SK-N-SH treated with all-trans-retinoic acid at 6 μM for 48 hours (cell line): ENCODE data around the gene USP22.

Source experiments
- ATAC-seq: fragments of 200-7000 bp; cut with Tn5 transposase; 3 replicates; pipeline ENCODE4 v1.9.1; 2020; ENCODE audit warnings: mild to moderate bottlenecking, moderate library complexity
- ARNTL ChIP-seq: fragments of 450-650 bp; formaldehyde crosslinking; IDR thresholded peaks from 2 replicates; pipeline ENCODE4 v1.5.0; 2020; ENCODE audit warnings: low read depth, mild to moderate bottlenecking, moderate library complexity, borderline replicate concordance
- BACH2 ChIP-seq: fragments of 250-450 bp; sonication (Bioruptor Pico); IDR thresholded peaks from 2 replicates; pipeline ENCODE4 v1.9.0; 2021; ENCODE audit warnings: mild to moderate bottlenecking, borderline replicate concordance
- CREB5 ChIP-seq: fragments of 250-450 bp; sonication (Bioruptor Pico); IDR thresholded peaks from 2 replicates; pipeline ENCODE4 v1.5.1; 2020; ENCODE audit warnings: low read depth, mild to moderate bottlenecking, moderate library complexity
- CSDC2 ChIP-seq: fragments of 250-450 bp; sonication (Bioruptor Pico); IDR thresholded peaks from 2 replicates; pipeline ENCODE4 v1.5.0; 2020; ENCODE audit warnings: mild to moderate bottlenecking, moderate library complexity
- CSRNP3 ChIP-seq: fragments of 250-450 bp; sonication (Bioruptor Pico); IDR thresholded peaks from 2 replicates; pipeline ENCODE4 v1.5.1; 2021; ENCODE audit warnings: mild to moderate bottlenecking, moderate library complexity
- ESRRG ChIP-seq: fragments of 250-450 bp; sonication (Bioruptor Pico); IDR thresholded peaks from 2 replicates; pipeline ENCODE4 v1.6.1; 2021; ENCODE audit warnings: mild to moderate bottlenecking
- GLIS3 ChIP-seq: fragments of 250-450 bp; sonication (Bioruptor Pico); IDR thresholded peaks from 2 replicates; pipeline ENCODE4 v1.5.0; 2020; ENCODE audit warnings: mild to moderate bottlenecking, moderate library complexity
- ISL1 ChIP-seq: fragments of 250-450 bp; sonication (Bioruptor Pico); IDR thresholded peaks from 2 replicates; pipeline ENCODE4 v2.1.2; 2022; ENCODE audit warnings: mild to moderate bottlenecking, moderate library complexity
- OSR1 ChIP-seq: fragments of 250-450 bp; sonication (Bioruptor Pico); IDR thresholded peaks from 2 replicates; pipeline ENCODE4 v1.8.0; 2022; ENCODE audit warnings: moderate library complexity, mild to moderate bottlenecking, inconsistent platforms
- PATZ1 ChIP-seq: fragments of 250-450 bp; sonication (Bioruptor Pico); IDR thresholded peaks from 2 replicates; pipeline ENCODE4 v1.8.0; 2020; ENCODE audit warnings: mild to moderate bottlenecking, moderate library complexity, borderline replicate concordance
- POU6F1 ChIP-seq: fragments of 250-450 bp; sonication (Bioruptor Pico); IDR thresholded peaks from 2 replicates; pipeline ENCODE4 v1.8.0; 2021; ENCODE audit warnings: low read depth, mild to moderate bottlenecking, moderate library complexity, borderline replicate concordance
- PPARA ChIP-seq: fragments of 250-450 bp; sonication (Bioruptor Pico); IDR thresholded peaks from 2 replicates; pipeline ENCODE4 v1.5.0; 2020; ENCODE audit warnings: mild to moderate bottlenecking, borderline replicate concordance
- RARB ChIP-seq: fragments of 250-450 bp; sonication (Bioruptor Pico); IDR thresholded peaks from 2 replicates; pipeline ENCODE4 v1.8.0; 2021; ENCODE audit warnings: mild to moderate bottlenecking, moderate library complexity
- SNAI2 ChIP-seq: fragments of 250-450 bp; sonication (Bioruptor Pico); IDR thresholded peaks from 2 replicates; pipeline ENCODE4 v1.5.0; 2020; ENCODE audit warnings: mild to moderate bottlenecking, moderate library complexity
- TCF4 ChIP-seq: fragments of 250-450 bp; sonication (Bioruptor Pico); IDR thresholded peaks from 2 replicates; pipeline ENCODE4 v1.8.0; 2021; ENCODE audit warnings: mild to moderate bottlenecking, moderate library complexity, borderline replicate concordance
- TOX ChIP-seq: fragments of 250-450 bp; sonication (Bioruptor Pico); IDR thresholded peaks from 2 replicates; pipeline ENCODE4 v1.8.0; 2021; ENCODE audit warnings: mild to moderate bottlenecking, moderate library complexity, borderline replicate concordance
- TSHZ2 ChIP-seq: fragments of 250-450 bp; sonication (Bioruptor Pico); IDR thresholded peaks from 2 replicates; pipeline ENCODE4 v1.5.0; 2020; ENCODE audit warnings: mild to moderate bottlenecking, moderate library complexity
- ZFP30 ChIP-seq: fragments of 450-650 bp; formaldehyde crosslinking; IDR thresholded peaks from 2 replicates; pipeline ENCODE4 v1.5.0; 2022; ENCODE audit warnings: mild to moderate bottlenecking, moderate library complexity
- ZNF565 ChIP-seq: fragments of 450-650 bp; formaldehyde crosslinking; conservative IDR thresholded peaks from 2 replicates; pipeline ENCODE4 v1.5.0; 2020; ENCODE audit warnings: low read depth, mild to moderate bottlenecking, moderate library complexity
- ZNF70 ChIP-seq: fragments of 450-650 bp; formaldehyde crosslinking; IDR thresholded peaks from 2 replicates; pipeline ENCODE4 v1.5.0; 2020; ENCODE audit warnings: mild to moderate bottlenecking, moderate library complexity
- ZNF8 ChIP-seq: fragments of 450-650 bp; formaldehyde crosslinking; IDR thresholded peaks from 2 replicates; pipeline ENCODE4 v1.5.0; 2020; ENCODE audit warnings: mild to moderate bottlenecking, moderate library complexity

The USP22 gene

GRCh38 chr17:21019976-21020586 lies 22.7 kb downstream of the USP22 start:
- TF ChIP-seq ARNTL: no peak
- TF ChIP-seq GLIS3 (CRISPR knock-in tag): no peak
- TF ChIP-seq SNAI2: no peak
- no peak for TF ChIP-seq TSHZ2 (CRISPR knock-in tag)
- no peak for TF ChIP-seq ESRRG (CRISPR knock-in tag)
- no peak for TF ChIP-seq CSDC2 (CRISPR knock-in tag)
- no peak for TF ChIP-seq TOX (CRISPR knock-in tag)
- TF ChIP-seq OSR1 (CRISPR knock-in tag): no peak
- TF ChIP-seq ZNF565 (CRISPR knock-in tag): no peak
- no peak for TF ChIP-seq ZNF8 (CRISPR knock-in tag)
- no peak for TF ChIP-seq CSRNP3
- ATAC-seq: peak; percentile 77

DNA sequence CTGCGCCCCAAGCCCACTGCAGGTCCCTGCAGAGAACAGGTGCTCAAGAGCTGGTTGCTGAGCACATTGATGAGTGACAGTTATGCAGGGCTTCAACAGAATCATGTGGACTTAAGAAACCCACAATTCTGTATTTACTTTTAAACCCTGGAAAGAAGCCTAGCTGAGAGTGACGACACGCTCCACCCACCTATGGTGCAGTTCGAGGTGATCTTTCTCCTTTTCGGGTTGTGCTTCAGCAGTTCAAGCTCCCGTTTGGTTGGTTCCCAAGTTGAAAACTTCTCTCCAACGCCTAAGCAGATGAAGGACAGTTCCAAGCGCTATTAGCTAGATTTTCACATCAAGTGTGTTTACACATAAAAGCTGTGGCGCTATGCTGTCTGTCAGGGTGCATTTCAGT lies 23.9 kb downstream of the USP22 start:
- no peak for ATAC-seq
- TF ChIP-seq CSRNP3 (no peak), ISL1 (CRISPR knock-in tag) (no peak), ARNTL (no peak), PPARA (no peak), TOX (CRISPR knock-in tag) (no peak), OSR1 (CRISPR knock-in tag) (no peak), ZNF70 (CRISPR knock-in tag) (no peak), CREB5 (CRISPR knock-in tag) (no peak), ZFP30 (no peak), POU6F1 (no peak), RARB (no peak), ZNF8 (CRISPR knock-in tag) (no peak), ZNF565 (CRISPR knock-in tag) (no peak), PATZ1 (CRISPR knock-in tag) (no peak), TCF4 (no peak), CSDC2 (CRISPR knock-in tag) (no peak), BACH2 (CRISPR knock-in tag) (no peak)
